ENCODE data around the gene TMEM270.
"Not testable (repeated sequence)": the region's sequence is repeated elsewhere in the genome, so short reads cannot be mapped to it uniquely, and the experiment has no call there.

The TMEM270 gene

GRCh38 chr7:73832806-73833205 is 28.2 kb upstream of the TMEM270 start:
- no peak for DNase-seq (ENCODE audit: low read depth, low spot score)

GRCh38 chr7:73833251-73833919 is 27.6 kb upstream of the TMEM270 start:
- peak; percentile 88 for DNase-seq (ENCODE audit: low read depth, low spot score)

GRCh38 chr7:73834626-73835191 is 26.2 kb upstream of the TMEM270 start:
- no peak for DNase-seq (ENCODE audit: low read depth, low spot score)

GRCh38 chr7:73837167-73837566 is 23.8 kb upstream of the TMEM270 start:
- not testable (repeated sequence) for DNase-seq (ENCODE audit: low read depth, low spot score)

GRCh38 chr7:73838642-73839041 is 22.3 kb upstream of the TMEM270 start:
- DNase-seq (ENCODE audit: low read depth, low spot score) = no peak

- no peak for DNase-seq (ENCODE audit: low read depth, low spot score)
Measured at GRCh38 chr7:73839290-73839689, 21.7 kb upstream of the TMEM270 start.

GRCh38 chr7:73839743-73840714 is 20.9 kb upstream of the TMEM270 start:
- peak; percentile 58 for DNase-seq (ENCODE audit: low read depth, low spot score)

GRCh38 chr7:73840715-73841379 is 20.1 kb upstream of the TMEM270 start:
- DNase-seq (ENCODE audit: low read depth, low spot score) = no peak

GRCh38 chr7:73841689-73842066 is 19.3 kb upstream of the TMEM270 start:
- peak; percentile 61 for DNase-seq (ENCODE audit: low read depth, low spot score)

DNA sequence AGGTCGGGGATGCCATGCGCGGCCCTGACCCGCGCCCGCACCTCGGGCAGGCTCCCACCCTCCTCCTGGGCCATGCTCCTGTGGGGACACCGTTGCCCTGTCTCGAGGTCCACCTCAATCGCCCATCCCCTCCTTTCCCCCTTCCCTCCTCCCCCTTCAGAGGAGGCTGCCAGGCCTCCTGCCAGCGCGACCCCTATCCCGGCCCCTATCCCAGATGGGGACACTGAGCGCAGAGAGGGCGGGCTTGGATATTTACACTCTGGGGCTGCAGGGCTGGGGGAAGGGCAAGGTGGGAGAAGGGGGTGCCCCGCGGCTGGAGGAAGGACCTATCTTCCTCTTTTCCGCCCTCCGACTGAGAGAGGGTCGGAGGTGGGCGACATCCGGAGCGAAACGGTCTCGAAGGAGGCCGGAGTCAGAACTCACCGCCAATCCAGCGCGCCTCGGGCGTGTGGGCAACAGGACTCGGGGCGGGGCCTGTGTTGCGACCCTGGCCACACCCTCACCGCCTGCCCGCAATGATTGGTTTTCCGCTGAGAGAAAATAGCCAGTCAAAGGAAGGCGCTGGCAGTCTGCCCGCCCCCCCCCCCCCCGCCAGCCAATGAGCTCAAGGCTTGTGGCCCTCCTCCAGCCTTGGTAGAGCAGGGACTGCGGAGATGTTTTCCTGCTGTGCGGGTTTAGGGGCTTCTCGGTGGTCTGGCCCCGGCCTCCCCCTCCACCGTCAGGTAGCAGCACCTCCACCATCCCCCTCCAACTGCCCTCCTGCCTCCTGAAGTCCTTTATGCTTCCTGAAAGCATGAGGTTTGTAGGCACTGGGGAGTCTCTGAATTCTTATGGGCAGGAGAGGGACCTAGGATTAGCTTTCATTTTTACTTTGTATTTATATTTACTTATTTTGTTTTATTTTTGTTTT is 18.6 kb upstream of the TMEM270 start, which contains the start of gene METTL27:
Gene METTL27 (minus strand): TSS at position 450 of the 910 bp plus-strand sequence. CDS start 376 bp downstream, at position 74.
- peak; percentile 96 for DNase-seq (ENCODE audit: low read depth, low spot score)

DNA sequence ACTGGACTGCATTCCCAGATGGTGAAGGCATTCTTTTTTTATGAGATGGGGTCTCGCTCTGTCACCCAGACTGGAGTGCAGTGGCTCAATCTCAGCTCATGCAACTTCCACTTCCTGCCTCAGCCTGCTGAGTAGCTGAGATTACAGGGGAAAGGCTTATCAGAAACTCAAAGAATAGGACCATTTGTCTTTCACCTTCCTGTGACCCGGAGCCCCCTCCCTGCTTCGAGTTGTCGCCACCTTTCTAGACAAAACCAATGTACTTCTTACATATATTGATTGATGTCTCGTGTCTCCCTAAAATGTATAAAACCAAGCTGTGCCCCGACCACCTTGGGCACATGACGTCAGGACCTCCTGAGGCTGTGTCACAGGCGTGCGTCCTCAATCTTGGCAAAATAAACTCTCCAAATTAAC is 16.8 kb upstream of the TMEM270 start:
- no peak for DNase-seq (ENCODE audit: low read depth, low spot score)

DNA sequence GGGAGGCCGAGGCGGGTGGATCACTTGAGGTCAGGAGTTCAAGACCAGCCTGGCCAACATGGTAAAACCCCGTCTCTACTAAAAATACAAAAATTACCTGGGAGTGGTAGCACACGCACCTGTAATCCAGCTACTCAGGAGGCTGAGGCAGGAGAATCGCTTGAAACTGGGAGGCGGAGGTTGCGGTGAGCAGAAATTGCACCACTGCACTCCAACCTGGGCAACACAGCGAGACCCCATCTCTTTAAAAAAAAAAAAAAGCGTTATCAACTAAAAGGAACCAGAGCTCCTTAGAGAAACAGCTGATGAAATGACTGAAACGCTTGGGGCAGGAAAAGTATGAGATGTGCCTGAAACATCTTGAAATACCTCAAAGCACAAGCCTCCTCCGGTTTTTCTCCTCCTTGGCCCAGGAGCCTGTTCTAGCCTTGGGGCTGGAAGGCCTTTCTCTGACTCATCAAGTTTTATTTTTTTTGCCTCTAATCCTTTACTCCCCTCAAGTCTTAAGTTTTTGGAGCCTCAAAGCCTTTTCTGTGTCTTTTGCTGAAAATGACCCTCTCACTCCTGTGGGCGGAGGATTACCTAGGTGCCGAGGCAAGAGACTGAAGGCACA is 16.0 kb upstream of the TMEM270 start:
- DNase-seq (ENCODE audit: low read depth, low spot score) = no peak

DNA sequence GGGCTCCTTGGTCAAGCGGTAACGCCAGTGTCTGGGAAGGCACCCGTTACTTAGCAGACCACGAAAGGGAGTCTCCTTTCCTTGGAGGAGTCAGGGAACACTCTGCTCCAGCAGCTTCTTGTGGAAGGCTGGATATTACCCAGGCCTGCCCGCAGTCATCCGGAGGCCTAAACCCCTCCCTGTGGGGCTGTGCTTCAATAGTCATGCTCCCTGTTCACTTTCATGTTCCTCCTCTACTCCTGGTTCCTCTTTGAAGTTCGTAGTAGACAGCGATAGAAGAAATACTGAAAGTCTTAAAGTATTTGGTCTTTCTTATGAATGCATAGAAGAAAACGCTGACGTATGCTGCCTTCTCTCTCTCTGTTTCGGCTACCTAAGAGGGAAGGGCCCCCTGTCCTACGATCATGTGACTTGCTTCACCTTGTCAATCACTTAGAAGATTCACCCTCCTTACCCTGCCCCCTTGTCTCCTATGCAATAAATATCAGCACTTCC is 15.2 kb upstream of the TMEM270 start:
- not testable (repeated sequence) for DNase-seq (ENCODE audit: low read depth, low spot score)

DNA sequence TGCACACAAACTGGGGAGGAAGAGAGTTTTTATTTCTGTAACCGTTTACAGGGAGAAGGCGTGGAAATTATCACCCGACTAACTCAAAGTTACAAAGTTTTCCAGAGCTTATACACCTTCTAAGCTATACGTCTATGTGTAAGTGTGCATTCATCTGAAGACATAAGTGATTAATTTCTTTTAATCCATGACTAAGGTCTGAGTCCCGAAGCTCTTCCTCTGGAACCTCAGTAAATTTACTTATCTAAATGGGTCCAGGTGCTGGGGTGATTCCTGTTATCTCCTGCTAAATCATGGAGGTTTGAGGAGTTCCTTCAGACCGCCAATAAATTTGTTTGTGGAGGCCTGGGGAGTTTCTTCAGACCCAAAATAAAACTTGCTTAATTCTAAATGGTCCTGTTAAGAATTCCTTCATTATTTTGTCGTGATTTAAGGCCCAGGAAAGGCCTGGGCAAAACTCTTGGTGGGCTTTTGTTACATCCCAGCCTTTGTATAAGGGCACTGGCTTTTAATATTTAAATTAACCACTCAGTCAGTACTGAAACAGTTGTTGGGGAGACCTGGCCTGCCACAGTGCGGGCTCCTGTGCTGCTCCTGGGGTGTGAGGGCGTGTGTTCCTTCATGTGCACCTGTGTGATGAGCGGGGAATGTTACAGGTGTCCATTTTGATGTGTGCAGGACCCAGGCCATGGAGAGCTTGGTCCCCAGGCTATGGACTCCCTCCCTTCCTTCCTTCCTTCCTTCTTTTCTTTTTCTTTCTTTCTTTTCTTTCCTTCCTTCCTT is 12.8 kb upstream of the TMEM270 start:
- no peak for DNase-seq (ENCODE audit: low read depth, low spot score)

DNA sequence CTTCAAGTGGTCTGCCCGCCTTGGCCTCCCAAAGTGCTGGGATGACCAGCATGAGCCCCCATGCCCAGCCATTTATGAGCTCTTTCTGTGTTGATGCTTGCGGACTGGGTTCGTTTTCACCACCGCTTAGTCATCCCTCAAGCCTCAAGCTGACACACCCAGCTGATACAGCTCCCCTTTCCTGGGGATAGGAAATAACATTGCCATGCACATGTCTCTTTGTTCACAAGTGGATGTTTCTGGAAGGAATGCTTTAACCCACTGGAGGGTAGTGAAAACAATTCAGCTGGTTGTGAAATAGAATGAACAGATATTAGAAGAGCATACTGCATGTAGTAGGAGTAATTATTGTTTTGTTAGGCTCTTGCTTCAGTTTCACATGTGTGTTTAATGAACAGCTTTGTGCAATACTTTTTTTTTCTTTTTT is 10.2 kb upstream of the TMEM270 start:
- no peak for DNase-seq (ENCODE audit: low read depth, low spot score)

DNA sequence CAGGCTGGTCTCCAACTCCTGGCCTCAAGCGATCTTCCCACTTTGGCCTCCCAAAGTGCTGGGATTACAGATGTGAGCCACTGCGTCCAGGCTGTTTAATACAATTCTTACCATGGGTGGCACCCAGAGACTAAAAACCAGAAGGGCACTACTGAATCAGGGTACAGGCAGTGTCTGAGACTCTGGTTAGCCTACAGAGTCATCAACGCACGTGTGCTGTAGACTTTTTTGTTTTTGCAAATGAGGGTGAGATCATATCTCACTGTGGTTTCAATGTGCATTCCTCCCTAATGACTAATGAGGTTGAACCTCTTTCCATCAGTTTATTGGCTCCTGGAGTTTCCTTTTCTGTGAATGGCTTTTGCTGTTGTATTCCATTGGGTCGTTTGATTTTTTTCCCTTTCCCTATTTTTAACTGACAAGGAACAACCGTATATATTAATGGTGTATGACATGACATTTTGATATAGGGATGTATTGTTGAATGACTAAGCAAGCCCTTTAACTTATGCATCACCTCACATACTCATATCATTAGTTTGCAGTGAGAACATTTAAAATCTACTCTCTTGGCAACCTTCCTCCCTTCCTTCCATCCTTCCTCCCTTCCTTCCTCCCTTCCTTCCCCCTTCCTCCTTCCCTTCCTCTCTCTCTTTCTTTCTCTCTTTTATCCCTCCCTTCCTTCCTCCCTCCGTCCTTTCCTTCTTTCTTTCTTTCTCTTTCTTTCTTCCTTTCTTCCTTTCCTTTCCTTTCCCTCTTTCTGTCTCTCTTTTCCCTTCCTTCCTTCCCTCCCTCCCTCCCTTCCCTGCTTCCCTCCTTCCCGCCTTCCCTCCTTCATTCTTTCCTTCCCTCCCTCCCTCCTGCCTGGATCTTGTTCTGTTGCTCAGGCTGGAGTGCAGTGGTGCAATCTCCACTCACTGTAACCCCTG is 9.3 kb upstream of the TMEM270 start:
- no peak for DNase-seq (ENCODE audit: low read depth, low spot score)

- DNase-seq (ENCODE audit: low read depth, low spot score) = no peak
Measured at GRCh38 chr7:73852500-73852899, 8.5 kb upstream of the TMEM270 start.

- no peak for DNase-seq (ENCODE audit: low read depth, low spot score)
Measured at GRCh38 chr7:73856941-73857340, 4.0 kb upstream of the TMEM270 start.

Data from ELF-1 (cell line).